Body of pancreas (tissue), 4 donors: ENCODE data around the gene ARMC10.

ENCODE experiments used
- CTCF ChIP-seq, 7 experiments: fragments of 450-650 bp in 4 of 7; fragments of 200-600 bp in 3 of 7; sonication (generic) in 3 of 7; IDR thresholded peaks; one replicate each; pipeline ENCODE4 v1.5.1; 2016 to 2019; ENCODE audit warnings: antibody characterized with exemption in 7 of 7
- POLR2A ChIP-seq, 3 donors: fragments of 450-650 bp; IDR thresholded peaks; one replicate each; pipeline ENCODE4 v1.6.1; 2016; ENCODE audit warnings: antibody characterized with exemption in 3 of 3, mild to moderate bottlenecking in 2 of 3

DNA sequence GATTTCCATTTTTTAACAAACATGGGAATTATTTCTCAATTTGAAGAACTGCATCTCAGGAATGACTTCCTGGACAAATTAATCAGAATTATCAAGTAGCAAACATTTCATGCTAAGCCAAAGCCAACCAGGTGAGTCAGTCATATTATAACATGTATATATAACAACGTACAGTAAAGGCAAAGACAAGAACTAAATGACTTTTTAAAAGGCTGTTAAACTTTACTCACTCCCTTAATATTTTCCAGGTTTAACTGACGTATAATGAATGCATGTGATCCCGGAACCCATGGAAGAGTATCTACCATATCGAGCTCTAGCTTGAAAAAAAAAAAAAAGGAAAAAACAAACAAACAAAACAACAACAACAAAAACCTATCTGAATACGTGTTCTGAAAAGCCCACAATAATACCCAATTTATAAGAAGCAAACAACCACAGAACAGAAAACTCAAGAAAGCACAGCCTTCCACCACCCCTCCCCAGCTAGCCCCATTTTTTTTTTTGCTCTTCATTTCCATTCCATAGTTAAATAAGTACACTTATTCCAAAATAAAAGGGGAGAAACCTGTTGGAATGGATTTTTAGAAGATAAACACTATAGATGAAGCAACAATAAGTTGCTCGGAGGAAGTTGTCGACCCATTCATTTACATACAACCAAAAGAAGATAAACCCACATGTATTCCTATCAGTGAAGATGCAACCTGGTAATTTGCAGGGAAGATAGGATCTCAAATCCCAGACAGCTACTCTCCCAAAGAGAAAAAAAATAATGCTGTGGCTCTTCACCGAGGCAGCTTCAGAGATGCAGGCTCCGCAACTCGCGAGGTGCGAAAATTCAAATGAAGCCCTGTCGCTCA lies 73.4 kb downstream of the ARMC10 start:
- TF ChIP-seq CTCF (IDR thresholded peaks at IDR 0.05) = no peak
- no peak for TF ChIP-seq POLR2A (IDR thresholded peaks at IDR 0.05)
